Right atrium auricular region (tissue), 2 donors: Measurements from ENCODE around the gene ABHD17B. TPM values are rescaled to one million over a fixed set of nuclear protein-coding genes. Genes with fewer than 3 reads are reported as not detected.

ENCODE experiments used
- DNase-seq: peaks from one replicate; pipeline ENCODE4 v3.0.0-alpha.2; 2019; ENCODE audit warnings: low spot score
- H3K27ac ChIP-seq, 2 donors: fragments of 200-600 bp; sonication (generic); 1 replicate in 1 of 2; 2 replicates in 1 of 2; pipeline ENCODE4 v1.5.1; 2016 to 2019
- H3K27me3 ChIP-seq, 2 donors: fragments of 200-600 bp; sonication (generic); one replicate each; pipeline versions ENCODE4 v1.5.1 to v1.6.0; 2017 to 2019
- H3K36me3 ChIP-seq: fragments of 200-600 bp; sonication (generic); one replicate; pipeline ENCODE4 v1.5.1; 2016
- H3K4me1 ChIP-seq, 2 donors: fragments of 200-600 bp; sonication (generic); one replicate each; pipeline versions ENCODE4 v1.5.1 to v1.6.0; 2017 to 2019
- H3K4me3 ChIP-seq, 2 donors: fragments of 200-600 bp; sonication (generic); 1 replicate in 1 of 2; 2 replicates in 1 of 2; pipeline ENCODE4 v1.5.1; 2017 to 2019; ENCODE audit warnings: mild to moderate bottlenecking in 1 of 2, moderate library complexity in 1 of 2
- H3K9me3 ChIP-seq, 2 donors: fragments of 200-600 bp; sonication (generic); one replicate each; pipeline ENCODE4 v1.5.1; 2019
- CTCF ChIP-seq, 2 donors: fragments of 200-600 bp; sonication (generic); IDR thresholded peaks; one replicate each; pipeline ENCODE4 v1.5.1; 2019; ENCODE audit warnings: antibody characterized with exemption in 2 of 2
- total RNA-seq, 2 donors: library from RNA; depleted of rRNA; stranded (reverse); fragments of >200 nt; gene quantifications; one replicate each; pipeline ENCODE4 v1.1.0, GENCODE V29; 2016

Gene ABHD17B
- total RNA-seq, 2 donors from 2014 or later: 13.0 to 14.1 TPM

GRCh38 chr9:71847892-71848291 lies 63.1 kb downstream of the ABHD17B start:
- no peak overlapping the region for H3K27ac ChIP-seq
- TF ChIP-seq CTCF (IDR thresholded peaks at IDR 0.05): no peak
- H3K27me3 ChIP-seq: no peaks in the 10 kb centered on the region
- H3K36me3 ChIP-seq: no peaks in the 10 kb centered on the region
- H3K4me1 ChIP-seq: no peaks in the 10 kb centered on the region
- no peak for DNase-seq
- H3K9me3 ChIP-seq: no peaks in the 10 kb centered on the region
- no peak overlapping the region for H3K4me3 ChIP-seq

- Histone ChIP-seq H3K36me3 (no peaks in the 10 kb centered on the region), H3K4me1 (no peaks in the 10 kb centered on the region), H3K4me3 (no peak overlapping the region), H3K27me3 (no peaks in the 10 kb centered on the region), H3K9me3 (peaks cover 0 to 4% of the 10 kb centered on the region in 2 donors), H3K27ac (no peak overlapping the region)
- DNase-seq: no peak
- no peak for TF ChIP-seq CTCF (IDR thresholded peaks at IDR 0.05)
Measured at GRCh38 chr9:71844808-71845207, 66.2 kb downstream of the ABHD17B start.

DNA sequence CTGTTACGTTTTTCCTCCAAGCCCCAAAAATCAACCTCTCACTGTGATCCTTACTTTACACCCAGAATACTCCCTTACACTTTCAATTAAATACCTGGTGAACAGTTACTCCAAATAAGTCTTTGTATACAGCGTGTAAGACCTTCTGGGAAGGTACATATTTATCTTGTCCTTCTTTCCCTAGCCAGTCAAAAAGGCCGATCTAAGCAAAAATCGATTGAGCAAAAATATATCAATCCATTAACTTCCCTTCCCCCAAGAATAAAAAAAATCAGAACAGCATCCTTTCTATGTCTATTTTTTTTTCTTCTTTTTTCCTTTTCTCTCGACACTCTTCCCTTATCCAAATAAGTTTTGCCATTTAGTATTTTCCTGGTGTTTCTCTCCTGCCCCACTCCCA lies 71.3 kb downstream of the ABHD17B start:
- no peak for DNase-seq
- Histone ChIP-seq H3K4me1 (no peaks in the 10 kb centered on the region), H3K9me3 (peaks cover 0 to 5% of the 10 kb centered on the region in 2 donors), H3K27ac (no peak overlapping the region), H3K4me3 (no peak overlapping the region), H3K36me3 (no peaks in the 10 kb centered on the region), H3K27me3 (no peaks in the 10 kb centered on the region)
- no peak for TF ChIP-seq CTCF (IDR thresholded peaks at IDR 0.05)

DNA sequence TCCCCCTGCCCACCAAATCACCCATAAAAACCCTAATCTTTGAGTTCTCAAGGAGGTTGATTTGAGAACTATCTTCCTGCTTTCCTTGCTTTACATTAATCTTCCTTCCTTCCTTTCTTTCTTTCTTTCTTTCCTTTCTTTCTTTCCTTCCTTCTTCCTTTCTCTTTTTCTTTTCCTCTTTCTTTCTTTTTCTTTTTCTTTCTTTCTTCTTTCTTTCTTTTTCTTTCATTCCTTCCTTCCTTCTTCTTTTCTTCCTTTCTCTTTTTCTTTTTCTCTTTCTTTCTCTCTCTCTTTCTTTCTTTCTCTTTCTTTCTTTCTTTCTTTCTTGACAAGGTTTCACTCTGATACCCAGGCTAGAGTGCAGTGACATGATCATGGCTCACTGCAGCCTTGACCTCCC lies 75.4 kb downstream of the ABHD17B start:
- DNase-seq: no peak
- H3K9me3 ChIP-seq: peaks cover 0 to 10% of the 10 kb centered on the region in 2 donors
- no peak overlapping the region for H3K4me3 ChIP-seq
- H3K27ac ChIP-seq: no peak overlapping the region
- no peaks in the 10 kb centered on the region for H3K4me1 ChIP-seq
- TF ChIP-seq CTCF (IDR thresholded peaks at IDR 0.05): no peak
- no peaks in the 10 kb centered on the region for H3K36me3 ChIP-seq
- no peaks in the 10 kb centered on the region for H3K27me3 ChIP-seq

DNA sequence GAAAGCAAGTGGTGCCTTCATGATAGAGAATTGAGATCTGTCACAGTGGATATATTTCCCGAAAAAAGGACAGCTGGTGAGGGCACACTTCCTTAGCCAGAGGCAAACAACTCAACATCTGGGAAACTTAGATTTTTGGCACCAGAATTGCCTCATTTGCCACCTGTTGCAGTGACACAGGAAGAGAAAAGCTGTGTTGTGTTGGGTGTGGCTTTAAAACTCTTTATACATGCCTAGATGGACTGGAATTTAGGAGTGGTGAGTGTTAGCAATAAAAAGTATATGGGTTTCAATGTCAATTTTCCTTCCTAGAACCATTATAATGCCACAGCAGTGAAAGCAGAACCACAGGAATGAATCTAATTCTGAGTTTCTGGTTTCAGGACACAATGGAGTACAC lies 80.1 kb downstream of the ABHD17B start:
- Histone ChIP-seq H3K27me3 (no peaks in the 10 kb centered on the region), H3K36me3 (no peaks in the 10 kb centered on the region), H3K27ac (no peak overlapping the region), H3K4me3 (no peak overlapping the region), H3K9me3 (peaks cover 0 to 10% of the 10 kb centered on the region in 2 donors), H3K4me1 (no peaks in the 10 kb centered on the region)
- no peak for TF ChIP-seq CTCF (IDR thresholded peaks at IDR 0.05)
- DNase-seq: no peak

DNA sequence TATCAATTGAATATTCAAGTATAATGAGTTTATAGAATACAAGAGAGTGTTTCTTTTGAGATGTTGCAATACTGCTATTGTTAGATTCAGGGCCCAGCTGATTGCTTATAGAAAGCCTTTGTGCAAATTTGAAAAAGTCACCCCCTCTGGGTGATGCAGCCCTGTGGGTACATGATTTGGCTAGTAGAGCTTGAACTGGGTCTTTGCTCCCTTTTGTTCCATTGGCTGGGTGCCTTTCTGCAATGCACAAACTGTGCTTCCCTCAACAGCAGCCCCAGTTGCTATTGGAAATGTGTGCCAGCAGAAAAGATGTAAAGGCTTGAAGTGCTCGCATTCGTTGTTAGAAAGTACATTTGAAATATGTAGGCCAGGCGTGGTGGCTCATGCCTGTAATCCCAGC lies 80.8 kb downstream of the ABHD17B start:
- Histone ChIP-seq H3K9me3 (peaks cover 0 to 10% of the 10 kb centered on the region in 2 donors), H3K36me3 (no peaks in the 10 kb centered on the region), H3K27me3 (no peaks in the 10 kb centered on the region), H3K4me3 (no peak overlapping the region), H3K4me1 (no peaks in the 10 kb centered on the region), H3K27ac (no peak overlapping the region)
- no peak for TF ChIP-seq CTCF (IDR thresholded peaks at IDR 0.05)
- DNase-seq: no peak
